ENCODE data around the gene ZNF860.
A peak's percentile ranks its signal among the peaks of the same experiment; 100 is the strongest.
"Not testable (repeated sequence)": the region's sequence is repeated elsewhere in the genome, so short reads cannot be mapped to it uniquely, and the experiment has no call there.

ZNF860 gene

DNA sequence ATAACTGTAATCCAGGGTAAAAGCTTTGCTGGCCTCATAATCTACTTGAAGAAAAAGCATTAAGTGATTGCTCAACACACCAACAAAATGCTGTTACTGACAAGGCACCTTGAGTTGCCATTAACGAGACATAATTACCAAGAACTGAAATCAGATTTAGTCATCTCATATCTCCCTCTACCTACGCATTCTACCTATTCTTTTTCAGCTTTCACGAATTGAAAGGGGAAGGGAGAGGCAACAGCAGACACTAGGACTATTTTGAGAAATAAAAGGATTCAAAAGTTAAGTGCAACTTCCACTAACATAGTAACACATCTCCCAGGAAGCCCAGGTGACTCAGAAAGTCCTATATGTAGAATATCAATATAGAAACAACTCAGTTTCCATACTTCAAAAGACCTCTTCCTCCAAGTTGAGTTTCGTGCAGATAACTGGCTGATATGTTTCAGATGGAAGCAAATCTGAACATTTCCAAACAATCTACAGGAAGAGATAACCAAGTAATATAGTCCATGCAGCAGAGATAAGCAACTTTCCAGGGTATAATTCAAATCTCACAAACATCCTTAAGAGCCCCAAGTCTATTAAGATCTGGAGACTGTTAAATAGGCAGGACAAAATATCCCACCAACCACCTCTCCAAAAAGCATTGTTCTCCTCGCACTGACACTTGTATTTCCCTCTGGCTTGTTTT is 2.4 kb upstream of the ZNF860 start:
- DNase-seq (ENCODE audit: low read depth, low spot score): no peak
- H3K27me3 ChIP-seq (ENCODE audit: insufficient read depth, insufficient read length): peaks cover 26% of the 10 kb centered on the region
- H3K9me3 ChIP-seq (ENCODE audit: insufficient read depth, low read length): no peaks in the 10 kb centered on the region
- peaks cover 35% of the 10 kb centered on the region for H3K36me3 ChIP-seq (ENCODE audit: insufficient read depth, insufficient read length, low read length)
- TF ChIP-seq ZNF274 (IDR thresholded peaks at IDR 0.05; ENCODE audit: low read depth, low read length) (no peak), SUZ12 (IDR thresholded peaks at IDR 0.05; ENCODE audit: extremely low read depth, insufficient read depth, insufficient read length) (no peak), YY1 (IDR thresholded peaks at IDR 0.05; ENCODE audit: insufficient read depth, insufficient read length) (no peak)
- H3K4me3 ChIP-seq (ENCODE audit: insufficient read length, low read depth): no peak overlapping the region
- no peak overlapping the region for H3K9ac ChIP-seq (ENCODE audit: insufficient read length, low read depth)
- H3K4me1 ChIP-seq (ENCODE audit: insufficient read depth, insufficient read length): no peaks in the 10 kb centered on the region

DNA sequence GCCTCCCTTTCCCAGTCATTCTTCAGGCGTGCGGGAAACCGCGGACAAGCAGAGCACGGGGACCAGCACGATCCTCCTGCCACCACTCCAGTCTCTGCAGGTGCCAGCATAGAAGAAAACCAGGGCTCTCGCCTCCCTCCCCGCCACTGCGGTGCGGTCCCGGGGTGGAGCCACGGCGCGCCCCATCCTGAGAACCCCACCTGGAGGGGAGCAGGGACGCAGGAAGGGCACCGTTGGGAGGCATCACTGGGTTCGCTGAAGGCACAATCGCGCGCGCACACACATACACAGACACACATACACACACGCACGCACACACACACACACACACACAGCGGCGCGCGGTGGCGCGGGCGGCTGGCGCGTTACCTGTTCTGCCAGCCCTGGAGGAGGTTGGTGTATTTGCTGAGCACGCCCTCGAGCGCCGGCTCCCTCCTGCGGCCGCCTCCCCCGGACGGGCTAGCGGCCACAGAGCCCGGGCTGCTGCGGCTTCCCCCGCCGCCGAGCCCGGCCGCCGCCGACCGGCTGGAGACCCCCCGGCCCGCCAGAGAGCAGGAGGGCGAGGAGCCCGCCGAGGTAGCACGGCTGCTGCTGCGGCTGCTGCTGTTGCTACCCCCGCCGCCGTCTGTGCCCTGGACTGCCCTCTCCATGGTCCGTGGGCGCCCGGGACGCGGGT is 882 bp upstream of the ZNF860 start:
- peaks cover 35% of the 10 kb centered on the region for H3K36me3 ChIP-seq (ENCODE audit: insufficient read depth, insufficient read length, low read length)
- no peak for DNase-seq (ENCODE audit: low read depth, low spot score)

DNA sequence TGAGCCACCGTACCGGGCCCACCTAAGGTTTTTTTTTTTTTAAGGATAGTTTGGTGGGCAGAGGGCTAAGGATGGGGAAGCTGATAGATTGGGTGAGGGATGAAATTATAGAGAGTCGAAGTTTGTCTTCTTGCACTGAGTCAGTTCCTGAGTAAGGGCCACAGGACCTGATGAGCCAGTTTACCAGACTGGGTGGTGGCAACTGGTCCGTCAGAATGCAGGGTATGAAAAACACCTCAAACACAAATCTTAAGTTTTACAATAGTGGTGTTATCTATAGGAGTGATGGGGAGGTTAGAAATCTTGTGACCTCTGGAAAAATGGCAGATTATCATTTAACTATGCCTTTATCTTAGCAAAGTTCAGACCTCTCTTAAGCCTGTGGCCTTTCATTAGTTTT is 2.8 kb downstream of the ZNF860 start:
- Histone ChIP-seq H3K9me3 (ENCODE audit: insufficient read depth, low read length) (peaks cover 15% of the 10 kb centered on the region), H3K9ac (ENCODE audit: insufficient read length, low read depth) (no peak overlapping the region), H3K4me3 (ENCODE audit: insufficient read length, low read depth) (no peak overlapping the region), H3K4me1 (ENCODE audit: insufficient read depth, insufficient read length) (no peaks in the 10 kb centered on the region), H3K36me3 (ENCODE audit: insufficient read depth, insufficient read length, low read length) (peaks cover 6% of the 10 kb centered on the region), H3K27me3 (ENCODE audit: insufficient read depth, insufficient read length) (peaks cover 26% of the 10 kb centered on the region)
- TF ChIP-seq ZNF274 (IDR thresholded peaks at IDR 0.05; ENCODE audit: low read depth, low read length) (no peak), YY1 (IDR thresholded peaks at IDR 0.05; ENCODE audit: insufficient read depth, insufficient read length) (no peak), SUZ12 (IDR thresholded peaks at IDR 0.05; ENCODE audit: extremely low read depth, insufficient read depth, insufficient read length) (no peak)
- DNase-seq (ENCODE audit: low read depth, low spot score): no peak

More for the DNA sequence above, 882 bp upstream of the ZNF860 start:
- H3K9ac ChIP-seq (ENCODE audit: insufficient read length, low read depth): peak overlapping the region; percentile 90
- H3K9me3 ChIP-seq (ENCODE audit: insufficient read depth, low read length): no peaks in the 10 kb centered on the region
- H3K27me3 ChIP-seq (ENCODE audit: insufficient read depth, insufficient read length): peaks cover 26% of the 10 kb centered on the region
- no peaks in the 10 kb centered on the region for H3K4me1 ChIP-seq (ENCODE audit: insufficient read depth, insufficient read length)
- peak overlapping the region; percentile 78 for H3K4me3 ChIP-seq (ENCODE audit: insufficient read length, low read depth)
- no peak for TF ChIP-seq YY1 (IDR thresholded peaks at IDR 0.05; ENCODE audit: insufficient read depth, insufficient read length)
- TF ChIP-seq ZNF274 (IDR thresholded peaks at IDR 0.05; ENCODE audit: low read depth, low read length): no peak
- TF ChIP-seq SUZ12 (IDR thresholded peaks at IDR 0.05; ENCODE audit: extremely low read depth, insufficient read depth, insufficient read length): no peak

DNA sequence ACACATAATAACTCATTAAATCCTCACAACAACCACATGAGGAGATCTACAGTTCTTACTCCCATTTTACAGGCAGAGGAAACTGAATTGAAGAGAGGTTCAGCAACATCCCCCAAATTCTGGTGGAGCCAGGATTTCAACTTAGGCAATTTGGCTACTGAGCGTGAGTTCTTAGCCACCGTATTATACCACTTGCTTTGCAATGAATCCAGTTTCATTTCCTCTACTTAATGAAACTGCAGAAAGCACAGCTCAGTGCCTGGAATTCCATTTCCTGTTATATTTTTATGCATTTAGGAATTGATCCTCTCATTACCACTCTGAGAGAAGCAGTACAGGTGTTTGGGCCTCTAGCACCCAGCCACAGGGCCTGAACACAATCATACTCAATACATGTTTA is 4.3 kb downstream of the ZNF860 start:
- H3K36me3 ChIP-seq (ENCODE audit: insufficient read depth, insufficient read length, low read length): peaks cover 2% of the 10 kb centered on the region
- DNase-seq (ENCODE audit: low read depth, low spot score): no peak
- H3K4me1 ChIP-seq (ENCODE audit: insufficient read depth, insufficient read length): no peaks in the 10 kb centered on the region
- peaks cover 30% of the 10 kb centered on the region for H3K9me3 ChIP-seq (ENCODE audit: insufficient read depth, low read length)
- H3K4me3 ChIP-seq (ENCODE audit: insufficient read length, low read depth): no peak overlapping the region
- no peak overlapping the region for H3K9ac ChIP-seq (ENCODE audit: insufficient read length, low read depth)
- H3K27me3 ChIP-seq (ENCODE audit: insufficient read depth, insufficient read length): peaks cover 26% of the 10 kb centered on the region
- TF ChIP-seq SUZ12 (IDR thresholded peaks at IDR 0.05; ENCODE audit: extremely low read depth, insufficient read depth, insufficient read length) (no peak), YY1 (IDR thresholded peaks at IDR 0.05; ENCODE audit: insufficient read depth, insufficient read length) (no peak), ZNF274 (IDR thresholded peaks at IDR 0.05; ENCODE audit: low read depth, low read length) (no peak)

DNA sequence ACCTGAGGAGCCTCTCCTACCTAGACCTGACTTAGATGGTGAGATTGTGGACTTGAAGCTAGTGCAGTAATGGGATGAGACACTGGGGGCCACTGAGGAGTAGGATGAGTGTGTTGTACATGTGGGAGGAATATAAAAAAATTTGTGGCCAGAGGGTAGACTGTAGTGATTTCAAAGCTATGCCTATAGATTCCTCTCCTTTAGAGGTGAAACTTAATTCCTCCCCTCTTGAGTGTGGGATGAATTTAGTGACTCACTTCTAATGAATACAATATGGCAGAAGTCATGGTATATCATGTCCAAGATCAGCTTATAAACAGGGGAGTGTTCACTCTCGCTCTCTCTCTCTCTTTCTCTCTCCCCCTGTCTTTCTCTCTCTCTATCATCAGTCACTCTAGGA is 6.7 kb downstream of the ZNF860 start:
- H3K36me3 ChIP-seq (ENCODE audit: insufficient read depth, insufficient read length, low read length): peaks cover 2% of the 10 kb centered on the region
- no peak overlapping the region for H3K4me3 ChIP-seq (ENCODE audit: insufficient read length, low read depth)
- H3K9me3 ChIP-seq (ENCODE audit: insufficient read depth, low read length): peaks cover 49% of the 10 kb centered on the region
- peaks cover 3% of the 10 kb centered on the region for H3K27me3 ChIP-seq (ENCODE audit: insufficient read depth, insufficient read length)
- DNase-seq (ENCODE audit: low read depth, low spot score): no peak
- no peaks in the 10 kb centered on the region for H3K4me1 ChIP-seq (ENCODE audit: insufficient read depth, insufficient read length)
- H3K9ac ChIP-seq (ENCODE audit: insufficient read length, low read depth): no peak overlapping the region
- no peak for TF ChIP-seq SUZ12 (IDR thresholded peaks at IDR 0.05; ENCODE audit: extremely low read depth, insufficient read depth, insufficient read length)
- no peak for TF ChIP-seq YY1 (IDR thresholded peaks at IDR 0.05; ENCODE audit: insufficient read depth, insufficient read length)
- no peak for TF ChIP-seq ZNF274 (IDR thresholded peaks at IDR 0.05; ENCODE audit: low read depth, low read length)

DNA sequence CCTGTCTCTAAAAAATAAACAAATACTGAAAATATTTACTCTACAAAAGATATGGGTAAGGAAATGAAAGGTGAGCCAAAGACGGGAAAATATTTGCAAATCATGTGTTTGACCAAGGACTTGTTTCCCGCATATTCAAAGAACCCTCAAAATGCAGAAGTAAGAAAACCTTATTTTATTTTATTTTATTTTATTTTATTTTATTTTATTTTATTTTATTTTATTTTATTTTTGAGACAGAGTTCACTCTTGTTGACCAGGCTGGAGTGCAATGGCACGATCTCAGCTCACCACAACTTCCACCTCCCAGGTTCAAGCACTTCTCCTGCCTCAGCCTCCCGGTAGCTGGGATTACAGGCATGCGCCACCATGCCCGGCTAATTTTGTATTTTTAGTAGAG is 11.4 kb downstream of the ZNF860 start:
- H3K36me3 ChIP-seq (ENCODE audit: insufficient read depth, insufficient read length, low read length); H3K4me3 ChIP-seq (ENCODE audit: insufficient read length, low read depth); DNase-seq (ENCODE audit: low read depth, low spot score); H3K4me1 ChIP-seq (ENCODE audit: insufficient read depth, insufficient read length); H3K9ac ChIP-seq (ENCODE audit: insufficient read length, low read depth); H3K27me3 ChIP-seq (ENCODE audit: insufficient read depth, insufficient read length): not testable (repeated sequence)
- peaks cover 57% of the 10 kb centered on the region for H3K9me3 ChIP-seq (ENCODE audit: insufficient read depth, low read length)

DNA sequence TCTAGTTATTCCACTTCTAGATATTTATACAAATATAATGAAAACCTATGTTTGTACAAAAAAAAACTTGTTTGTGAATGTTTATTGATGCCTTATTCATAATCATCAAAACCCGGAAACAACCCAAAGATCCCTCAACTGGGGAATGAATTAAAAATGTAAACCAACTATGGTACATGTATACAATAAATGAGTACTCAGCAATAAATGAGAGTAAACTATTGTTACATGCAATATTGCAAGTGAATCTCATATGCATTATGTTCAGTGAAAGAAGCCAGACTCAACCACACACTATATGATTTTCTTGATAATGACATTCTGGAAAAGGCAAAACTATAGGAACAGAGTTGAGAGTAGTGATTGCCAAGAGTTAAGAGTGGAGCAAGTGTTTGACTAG is 12.3 kb downstream of the ZNF860 start:
- H3K4me3 ChIP-seq (ENCODE audit: insufficient read length, low read depth): no peak overlapping the region
- H3K27me3 ChIP-seq (ENCODE audit: insufficient read depth, insufficient read length): no peaks in the 10 kb centered on the region
- TF ChIP-seq SUZ12 (IDR thresholded peaks at IDR 0.05; ENCODE audit: extremely low read depth, insufficient read depth, insufficient read length) (no peak), ZNF274 (IDR thresholded peaks at IDR 0.05; ENCODE audit: low read depth, low read length) (no peak), YY1 (IDR thresholded peaks at IDR 0.05; ENCODE audit: insufficient read depth, insufficient read length) (no peak)
- H3K4me1 ChIP-seq (ENCODE audit: insufficient read depth, insufficient read length): no peaks in the 10 kb centered on the region
- peaks cover 48% of the 10 kb centered on the region for H3K9me3 ChIP-seq (ENCODE audit: insufficient read depth, low read length)
- no peak overlapping the region for H3K9ac ChIP-seq (ENCODE audit: insufficient read length, low read depth)
- no peaks in the 10 kb centered on the region for H3K36me3 ChIP-seq (ENCODE audit: insufficient read depth, insufficient read length, low read length)
- DNase-seq (ENCODE audit: low read depth, low spot score): no peak

DNA sequence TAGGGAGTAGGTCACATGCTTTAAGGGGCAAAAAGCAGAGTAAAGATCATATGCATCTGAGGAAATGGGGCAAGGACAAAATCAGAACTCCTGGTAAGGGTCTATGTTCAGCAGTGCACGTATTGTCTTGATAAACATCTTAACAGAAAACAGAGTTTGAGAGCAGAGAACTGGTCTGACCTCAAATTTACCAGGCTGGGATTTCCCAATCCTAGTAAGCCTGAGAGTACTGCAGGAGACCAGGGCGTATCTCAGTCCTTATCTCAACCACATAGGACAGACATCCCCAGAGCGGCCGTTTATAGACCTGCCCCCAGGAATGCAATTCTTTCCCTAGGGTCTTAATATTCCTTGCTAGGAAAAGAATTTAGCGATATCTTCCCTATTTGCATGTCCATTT is 13.5 kb downstream of the ZNF860 start:
- H3K4me3 ChIP-seq (ENCODE audit: insufficient read length, low read depth); H3K27me3 ChIP-seq (ENCODE audit: insufficient read depth, insufficient read length); DNase-seq (ENCODE audit: low read depth, low spot score); H3K9ac ChIP-seq (ENCODE audit: insufficient read length, low read depth); H3K4me1 ChIP-seq (ENCODE audit: insufficient read depth, insufficient read length); H3K36me3 ChIP-seq (ENCODE audit: insufficient read depth, insufficient read length, low read length): not testable (repeated sequence)
- peaks cover 37% of the 10 kb centered on the region for H3K9me3 ChIP-seq (ENCODE audit: insufficient read depth, low read length)

Data from NT2/D1 (cell line).